GDM1 (cell line): ENCODE data around the gene NAPSA.
"Not testable (repeated sequence)": the region's sequence is repeated elsewhere in the genome, so short reads cannot be mapped to it uniquely, and the experiment has no call there.

Experiments used
- DNase-seq: peaks from one replicate; lab custom pipeline; 2025; lab: John Stamatoyannopoulos, UW

Gene NAPSA

GRCh38 chr19:50330365-50331078, 34.9 kb downstream of the NAPSA start:
- DNase-seq, result peak; percentile 81

GRCh38 chr19:50329926-50330294, 35.5 kb downstream of the NAPSA start:
- DNase-seq, result not testable (repeated sequence)

GRCh38 chr19:50329146-50329925, 36.1 kb downstream of the NAPSA start, which contains the start of gene KCNC3:
Gene KCNC3, minus strand, starts transcription at chr19:50329377. Its CDS starts 295 bp downstream, at chr19:50329082.
- DNase-seq, result peak; percentile 99

DNA sequence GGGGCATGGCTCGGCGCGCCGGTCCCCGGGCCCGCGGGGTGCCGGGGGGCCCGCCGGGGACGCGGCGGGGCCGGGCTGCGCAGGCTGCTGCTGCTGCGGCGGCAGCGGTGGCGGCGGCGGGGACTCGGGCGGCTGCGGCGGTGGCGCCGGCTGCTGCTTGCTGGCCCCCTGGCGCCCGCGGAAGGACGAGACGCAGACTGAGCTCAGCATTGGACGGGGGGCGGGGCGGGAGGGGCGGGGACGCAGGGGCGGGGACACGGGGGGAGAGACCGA, 36.6 kb downstream of the NAPSA start:
- DNase-seq, result no peak

DNA sequence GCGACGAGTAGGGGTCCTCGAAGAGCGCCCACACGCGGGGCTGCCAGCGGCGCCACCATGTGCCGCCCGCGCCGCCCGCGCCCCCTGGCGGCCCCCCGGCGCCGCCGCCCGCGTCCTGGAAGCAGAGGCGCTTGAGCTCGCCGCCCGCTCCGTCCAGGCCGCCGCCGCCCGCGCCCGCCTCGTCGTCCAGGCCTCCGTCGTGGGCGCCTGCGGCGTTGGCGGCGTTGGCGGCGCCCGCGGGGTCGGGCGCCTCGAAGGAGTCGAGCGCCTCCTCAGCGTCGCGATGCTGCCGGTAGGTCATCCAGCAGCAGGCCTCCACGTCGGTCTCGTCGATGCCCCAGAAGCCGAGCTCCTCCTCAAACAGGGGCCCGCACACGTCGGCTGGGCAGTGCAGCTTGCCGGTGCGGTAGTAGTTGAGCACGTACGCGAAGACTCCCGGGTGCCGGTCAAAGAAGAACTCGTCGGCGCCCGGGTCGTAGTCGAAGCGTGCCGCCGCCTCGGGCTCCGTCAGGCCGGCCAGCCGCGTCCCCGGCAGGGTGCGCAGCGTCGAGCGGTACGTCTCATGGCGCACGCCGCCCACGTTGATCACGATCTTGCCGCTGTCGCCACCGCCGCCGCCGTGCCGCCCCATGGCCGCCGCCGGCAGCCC, 37.1 kb downstream of the NAPSA start:
- DNase-seq, result no peak

GRCh38 chr19:50327461-50328223, 37.8 kb downstream of the NAPSA start:
- DNase-seq, result no peak

- DNase-seq, result no peak
Observed at GRCh38 chr19:50327013-50327412, 38.4 kb downstream of the NAPSA start.

DNA sequence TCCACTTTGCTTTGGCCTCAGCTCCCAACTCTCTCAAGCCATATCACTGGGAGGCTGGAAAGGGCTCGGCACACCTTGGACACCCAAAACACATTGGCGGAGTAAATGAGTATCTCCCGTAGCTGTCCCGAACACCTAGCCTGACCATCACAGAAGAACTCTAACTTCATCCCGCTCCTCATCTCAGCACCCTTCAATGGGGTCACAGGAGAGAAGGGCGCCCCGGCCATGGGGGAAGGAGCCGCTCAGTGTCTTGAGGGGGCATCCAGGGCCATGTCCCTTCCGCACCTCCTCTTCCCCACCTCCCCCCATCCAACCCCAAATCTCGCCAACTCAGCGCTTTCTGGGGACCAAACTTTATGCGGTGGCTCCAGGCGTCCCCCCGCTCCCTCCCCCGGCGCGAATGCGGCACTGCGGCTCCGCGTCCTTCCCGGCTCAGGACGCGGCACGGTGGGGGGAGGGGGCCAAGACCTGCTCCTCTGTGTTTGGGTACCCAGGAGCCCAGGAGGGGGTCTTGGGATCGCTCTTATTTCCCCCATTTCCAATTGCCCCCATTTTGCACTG, 39.3 kb downstream of the NAPSA start:
- no peak for DNase-seq

DNA sequence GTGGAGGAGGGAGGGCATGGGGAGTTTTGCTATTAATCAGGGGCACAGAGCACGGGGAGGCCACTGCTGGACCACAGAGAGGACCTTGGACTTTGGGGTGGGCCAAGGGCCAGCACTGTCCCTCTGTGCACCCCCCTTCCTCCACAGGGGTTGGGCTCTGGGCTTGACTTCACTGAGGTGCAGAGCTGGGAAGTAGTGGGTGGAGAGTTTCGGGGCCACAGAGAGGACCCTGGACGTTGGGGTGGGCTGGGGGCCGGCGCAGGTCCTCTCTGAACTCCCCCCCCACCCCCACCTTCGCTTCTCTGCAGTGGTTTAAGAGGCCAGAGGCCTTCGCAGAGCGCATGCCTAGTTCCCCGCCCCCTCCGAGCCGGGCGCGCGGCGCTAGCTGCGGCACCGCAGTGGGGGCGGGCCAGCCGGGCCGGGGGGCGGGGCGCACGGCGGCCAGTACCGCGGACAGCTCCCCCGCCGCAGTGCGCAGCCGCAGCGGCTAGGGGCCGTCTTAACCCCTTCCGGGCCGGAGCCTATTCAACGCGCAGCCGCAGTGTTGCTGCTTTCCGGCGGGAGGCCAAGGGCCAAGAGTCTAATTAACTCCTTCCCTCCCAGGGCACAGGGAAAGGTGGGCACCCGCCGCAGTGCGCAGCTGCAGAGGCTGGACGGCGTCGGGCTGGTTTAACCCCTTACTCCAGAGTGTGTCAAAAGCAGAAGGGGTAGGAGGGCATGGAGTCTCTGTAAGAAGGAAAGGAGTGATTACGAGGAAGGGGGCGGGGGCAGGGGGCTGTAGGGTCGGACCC, 39.9 kb downstream of the NAPSA start:
- DNase-seq, result peak; percentile 65

GRCh38 chr19:50324331-50324730, 41.1 kb downstream of the NAPSA start:
- DNase-seq, result no peak

- DNase-seq, result no peak
Observed at GRCh38 chr19:50323782-50324133, 41.7 kb downstream of the NAPSA start.

DNA sequence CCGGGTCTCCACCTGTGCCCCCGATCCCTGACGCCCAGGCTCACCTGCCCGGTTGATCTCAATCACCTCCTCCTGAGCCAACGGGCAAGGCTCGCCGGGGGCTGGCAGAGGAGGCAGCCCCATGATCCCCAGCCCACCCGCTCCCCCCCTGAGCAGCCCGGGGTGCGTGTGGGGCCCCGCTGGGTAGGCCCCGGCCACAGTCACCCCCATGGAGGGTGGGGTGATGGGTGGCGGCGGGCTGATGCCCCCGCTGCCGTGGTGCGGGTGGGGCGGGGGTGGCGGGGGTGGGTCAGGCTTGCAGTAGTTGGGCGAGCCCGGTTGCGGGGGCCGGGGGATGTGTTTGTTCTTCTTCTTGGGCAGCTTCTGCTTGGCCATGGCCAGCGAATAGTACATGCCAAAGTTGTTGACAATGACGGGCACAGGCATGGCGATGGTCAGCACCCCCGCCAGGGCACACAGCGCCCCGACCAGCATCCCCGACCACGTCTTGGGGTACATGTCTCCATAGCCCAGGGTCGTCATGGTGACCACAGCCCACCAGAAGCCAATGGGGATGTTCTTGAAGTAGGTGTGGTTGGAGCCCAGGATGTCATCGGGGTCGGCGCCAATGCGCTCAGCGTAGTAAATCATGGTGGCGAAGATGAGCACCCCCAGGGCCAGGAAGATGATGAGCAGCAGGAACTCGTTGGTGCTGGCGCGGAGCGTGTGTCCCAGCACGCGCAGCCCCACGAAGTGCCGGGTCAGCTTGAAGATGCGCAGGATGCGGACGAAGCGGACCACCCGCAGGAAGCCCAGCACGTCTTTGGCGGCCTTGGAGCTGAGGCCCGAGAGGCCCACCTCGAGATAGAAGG, 42.3 kb downstream of the NAPSA start:
- DNase-seq, result no peak

DNA sequence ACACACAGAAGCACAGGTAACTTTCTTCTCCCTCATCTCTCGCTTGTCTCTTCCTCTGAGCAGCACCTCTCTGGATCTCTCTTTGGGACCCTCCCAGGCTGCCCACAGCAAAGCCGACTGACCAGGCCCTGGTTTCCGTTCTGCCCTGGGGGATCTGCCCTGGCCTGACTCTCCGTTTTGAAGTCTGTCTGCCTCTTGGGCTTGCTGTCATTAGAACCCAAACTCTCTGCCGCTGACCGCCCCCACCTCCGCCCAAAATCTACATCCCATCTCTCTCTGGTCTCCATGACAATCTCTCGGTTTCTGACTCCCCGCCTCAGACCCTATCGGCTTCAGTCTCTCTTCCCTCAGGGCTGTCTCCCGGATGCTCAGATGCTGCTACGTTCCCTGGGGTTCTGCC, 43.2 kb downstream of the NAPSA start:
- no peak for DNase-seq

GRCh38 chr19:50321831-50322230, 43.6 kb downstream of the NAPSA start:
- DNase-seq, result no peak

DNA sequence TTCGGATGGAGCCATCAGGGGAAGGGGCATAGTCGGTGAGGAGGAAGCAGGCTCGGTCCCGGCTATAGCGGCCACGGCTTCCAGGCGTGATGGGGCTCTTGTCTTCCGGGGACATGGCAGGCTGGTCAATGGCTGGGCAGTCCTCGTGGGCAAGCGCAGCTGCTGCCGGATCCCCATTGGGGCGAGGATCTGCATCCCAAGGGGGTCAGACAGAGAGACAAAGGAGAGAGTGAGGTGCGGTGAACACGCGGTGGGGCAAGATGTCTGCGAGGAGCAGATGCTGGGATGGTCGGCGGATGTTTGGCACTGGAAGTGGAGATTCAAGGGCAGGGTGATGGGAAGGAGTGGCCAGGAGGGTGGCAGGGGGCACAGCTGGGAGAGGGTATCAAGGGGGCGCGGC, 44.8 kb downstream of the NAPSA start:
- no peak for DNase-seq

DNA sequence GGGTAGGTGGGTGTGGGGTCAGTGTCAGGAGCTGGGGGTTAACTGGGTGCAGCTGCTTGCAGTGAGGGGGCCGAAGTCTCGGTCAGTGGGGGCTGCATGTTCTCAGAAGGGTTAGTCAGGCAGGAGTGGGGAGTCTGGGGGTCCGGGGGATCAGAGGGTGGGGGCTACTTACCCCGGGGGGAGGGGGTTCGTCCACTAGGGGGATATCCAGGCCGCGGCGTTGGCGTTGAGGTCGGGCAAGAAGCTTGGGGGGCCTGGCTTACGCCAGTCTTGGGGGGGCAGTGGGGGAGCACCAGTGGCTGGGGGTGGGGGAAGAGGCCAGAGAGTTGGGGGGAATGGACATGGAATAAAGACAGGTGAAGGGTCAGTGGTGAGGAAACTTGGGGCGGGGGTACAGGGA, 45.4 kb downstream of the NAPSA start:
- DNase-seq, result no peak

- DNase-seq, result no peak
Observed at GRCh38 chr19:50319156-50319555, 46.3 kb downstream of the NAPSA start.

GRCh38 chr19:50318438-50318837, 47.0 kb downstream of the NAPSA start:
- no peak for DNase-seq

GRCh38 chr19:50317115-50317514, 48.3 kb downstream of the NAPSA start:
- no peak for DNase-seq

DNA sequence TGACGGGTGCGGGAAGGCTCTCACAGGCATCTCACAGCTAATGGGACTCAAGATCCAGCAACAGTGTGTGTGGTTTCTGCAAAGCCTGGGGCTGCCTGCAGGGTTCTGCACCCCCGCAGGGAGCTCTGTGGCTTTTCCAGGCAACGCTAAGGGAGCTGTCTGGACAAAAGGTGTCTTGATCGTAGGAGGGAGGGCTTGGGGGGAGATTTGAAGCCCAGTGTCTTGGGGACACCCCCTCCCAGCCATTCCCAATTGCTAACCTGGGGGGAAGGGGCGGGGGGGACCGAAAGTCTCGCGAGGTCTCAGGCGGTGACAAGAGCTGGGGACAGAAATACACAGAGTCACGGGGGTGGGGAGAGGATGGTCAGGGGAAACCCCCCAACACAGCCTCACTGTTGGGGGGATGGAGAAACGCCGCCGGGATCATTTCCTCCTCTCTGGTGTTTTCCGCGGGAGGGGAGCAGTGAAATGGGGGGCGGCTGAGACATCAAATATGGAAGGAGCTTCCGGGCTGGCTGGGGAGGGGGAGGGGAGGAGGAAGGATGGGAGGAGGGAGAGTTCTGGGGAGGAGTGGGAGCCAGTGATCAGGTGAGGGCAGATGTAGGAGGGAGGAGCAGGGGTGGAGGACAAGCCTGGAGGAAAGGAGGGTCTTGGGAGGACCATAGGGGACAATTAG, 49.5 kb downstream of the NAPSA start:
- DNase-seq, result no peak
